Transverse colon (tissue), 4 donors: ENCODE measurements around the gene P3H1. TPM values are rescaled to one million over a fixed set of nuclear protein-coding genes. Genes with fewer than 3 reads are reported as not detected.

Experiments
- DNase-seq: peaks from one replicate; pipeline ENCODE4 v3.0.0-alpha.2; 2019
- H3K27ac ChIP-seq, 4 donors: fragments of 200-600 bp; sonication (generic); 2 replicates each; pipeline ENCODE4 v1.5.1; 2016 to 2018; ENCODE audit warnings: inconsistent platforms in 4 of 4
- H3K27me3 ChIP-seq: fragments of 200-600 bp; sonication (generic); 2 replicates; pipeline ENCODE4 v1.5.1; 2017; ENCODE audit warnings: inconsistent platforms
- H3K36me3 ChIP-seq, 4 donors: fragments of 200-600 bp; sonication (generic); 2 replicates each; pipeline ENCODE4 v1.5.1; 2017 to 2019; ENCODE audit warnings: inconsistent platforms in 4 of 4
- H3K4me1 ChIP-seq, 4 donors: fragments of 200-600 bp; sonication (generic); 2 replicates each; pipeline ENCODE4 v1.5.1; 2017 to 2020; ENCODE audit warnings: inconsistent platforms in 4 of 4
- H3K4me3 ChIP-seq, 4 donors: fragments of 200-600 bp; sonication (generic); 1 replicate in 1 of 4; 2 replicates in 3 of 4; pipeline versions ENCODE4 v1.5.1 to v1.6.1; 2017 to 2019; ENCODE audit warnings: inconsistent platforms in 4 of 4
- H3K9me3 ChIP-seq, 2 donors: fragments of 200-600 bp; sonication (generic); 2 replicates each; pipeline ENCODE4 v1.5.1; 2017 to 2019; ENCODE audit warnings: inconsistent platforms in 2 of 2
- EP300 ChIP-seq: sonication (generic); formaldehyde crosslinking; IDR thresholded peaks from one replicate; pipeline ENCODE4 v1.6.1; 2017; ENCODE audit warnings: antibody characterized with exemption, low read depth
- POLR2A ChIP-seq: fragments of 450-650 bp; IDR thresholded peaks from one replicate; pipeline ENCODE4 v1.6.1; 2016; ENCODE audit warnings: antibody characterized with exemption, mild to moderate bottlenecking, moderate library complexity
- POLR2AphosphoS5 ChIP-seq, 3 donors: sonication (generic); formaldehyde crosslinking; IDR thresholded peaks; one replicate each; pipeline ENCODE4 v1.6.1; 2016; ENCODE audit warnings: antibody characterized with exemption in 3 of 3
- WGBS, 2 donors: methylation state at CpG; one replicate each; pipeline ENCODE4 v1.1.5; 2018; ENCODE audit warnings: low coverage in 1 of 2; 5-methylcytosine and 5-hydroxymethylcytosine counted together
- in situ Hi-C, 4 donors: fragments of 200-750 bp; cut with MboI; loops; one replicate each; pipeline versions ENCODE4 v1.15.0 to v1.15.1; 2017; ENCODE audit warnings: low sequenced_read_pairs in 3 of 4, low pct_ligation_motif_present in 1 of 4, low pct_unique_long_range_greater_than_20kb in 1 of 4
- intact Hi-C: fragments of 100-400 bp; cut with DNase I; formaldehyde crosslinking; loops from one replicate; pipeline ENCODE4 v1.15.1; 2023; ENCODE audit warnings: low total_unique reads
- total RNA-seq, 4 donors: library from RNA; depleted of rRNA; stranded (reverse); fragments of >200 nt; gene quantifications; one replicate each; pipeline ENCODE4 v1.1.0, GENCODE V29; 2016
- TF ChIP-seq, protein P1 (sequence below), 5 experiments: fragments of 200-600 bp in 3 of 5; fragments of 450-650 bp in 2 of 5; sonication (generic) in 3 of 5; IDR thresholded peaks; 1 replicate in 2 of 5; 2 replicates in 3 of 5; pipeline ENCODE4 v1.5.1; 2016 to 2017; ENCODE audit warnings: antibody characterized with exemption in 5 of 5, inconsistent platforms in 3 of 5, mild to moderate bottlenecking in 2 of 5, moderate library complexity in 1 of 5

P3H1 gene
- total RNA-seq, 4 donors from 2014 or later, result 8.7 to 37.2 (median 10.2) TPM

DNA sequence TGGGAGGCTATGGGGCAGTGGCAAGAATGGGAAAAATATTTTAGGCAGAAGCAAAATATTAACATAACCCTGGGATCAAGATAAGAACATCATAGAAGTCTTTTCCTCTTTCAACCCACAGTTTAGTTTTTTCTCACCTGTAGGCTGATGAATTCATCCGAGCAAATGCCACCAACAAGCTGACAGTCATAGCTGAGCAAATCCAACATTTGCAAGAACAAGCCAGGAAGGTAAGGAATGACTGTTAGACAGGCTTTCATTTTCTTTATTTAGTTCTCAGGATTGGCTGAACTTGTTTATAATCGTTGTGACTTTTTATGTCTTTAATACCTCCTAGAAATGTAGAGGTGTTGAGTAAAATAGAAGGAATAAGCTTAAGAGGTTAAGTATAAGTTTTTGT, 6.6 kb upstream of the P3H1 start:
- Histone ChIP-seq H3K27me3 (no peaks in the 10 kb centered on the region), H3K9me3 (no peaks in the 10 kb centered on the region), H3K27ac (no peak overlapping the region), H3K4me3 (no peak overlapping the region), H3K4me1 (peaks cover 0 to 16% (median 4%) of the 10 kb centered on the region in 4 donors), H3K36me3 (peaks cover 0 to 36% (median 16%) of the 10 kb centered on the region in 4 donors)
- WGBS, 2 donors, result 45 to 48% methylated on average over 2 of the region's 2 CpGs
- in situ Hi-C loops, result loop anchor here in 3 of 4 donors (10.0 to 25.0 kb wide), 2 partner anchors 301 to 436 kb away; partner anchors contain the start of gene FOXJ3 (in 2 of the 3)
- no peak for TF ChIP-seq POLR2AphosphoS5 (IDR thresholded peaks at IDR 0.05)
- TF ChIP-seq, protein P1, sequence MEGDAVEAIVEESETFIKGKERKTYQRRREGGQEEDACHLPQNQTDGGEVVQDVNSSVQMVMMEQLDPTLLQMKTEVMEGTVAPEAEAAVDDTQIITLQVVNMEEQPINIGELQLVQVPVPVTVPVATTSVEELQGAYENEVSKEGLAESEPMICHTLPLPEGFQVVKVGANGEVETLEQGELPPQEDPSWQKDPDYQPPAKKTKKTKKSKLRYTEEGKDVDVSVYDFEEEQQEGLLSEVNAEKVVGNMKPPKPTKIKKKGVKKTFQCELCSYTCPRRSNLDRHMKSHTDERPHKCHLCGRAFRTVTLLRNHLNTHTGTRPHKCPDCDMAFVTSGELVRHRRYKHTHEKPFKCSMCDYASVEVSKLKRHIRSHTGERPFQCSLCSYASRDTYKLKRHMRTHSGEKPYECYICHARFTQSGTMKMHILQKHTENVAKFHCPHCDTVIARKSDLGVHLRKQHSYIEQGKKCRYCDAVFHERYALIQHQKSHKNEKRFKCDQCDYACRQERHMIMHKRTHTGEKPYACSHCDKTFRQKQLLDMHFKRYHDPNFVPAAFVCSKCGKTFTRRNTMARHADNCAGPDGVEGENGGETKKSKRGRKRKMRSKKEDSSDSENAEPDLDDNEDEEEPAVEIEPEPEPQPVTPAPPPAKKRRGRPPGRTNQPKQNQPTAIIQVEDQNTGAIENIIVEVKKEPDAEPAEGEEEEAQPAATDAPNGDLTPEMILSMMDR (IDR thresholded peaks at IDR 0.05), result no peak
- TF ChIP-seq POLR2A, result no peak
- no peak for DNase-seq
- intact Hi-C loops, result loop anchor here (10.0 kb wide), 1 partner anchor 71 kb away; the partner anchor contains the start of gene ZNF691

DNA sequence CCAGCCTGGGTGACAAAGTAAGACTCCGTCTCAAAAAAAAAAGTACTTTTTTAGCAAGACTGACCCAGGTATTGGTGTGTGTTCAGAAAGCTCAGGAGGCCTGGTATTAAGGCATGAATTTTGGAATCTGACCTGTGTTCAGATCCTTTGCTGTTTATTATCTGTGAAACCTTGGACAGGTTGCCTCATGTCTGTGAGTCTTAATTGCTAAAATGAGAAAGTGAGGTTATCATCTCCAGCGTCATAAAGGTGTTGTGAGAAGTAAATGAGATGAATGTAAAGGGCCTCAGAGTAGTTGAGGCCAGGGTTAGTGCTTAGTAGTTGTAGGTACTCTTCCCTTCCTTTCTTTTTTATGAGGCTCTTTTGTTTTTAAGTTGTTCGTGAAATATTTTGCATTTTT, 3.0 kb upstream of the P3H1 start:
- Histone ChIP-seq H3K4me1 (peaks cover 15 to 35% (median 16%) of the 10 kb centered on the region in 4 donors), H3K36me3 (peaks cover 0 to 11% (median 3%) of the 10 kb centered on the region in 4 donors), H3K4me3 (no peak overlapping the region), H3K27ac (no peak overlapping the region), H3K27me3 (no peaks in the 10 kb centered on the region), H3K9me3 (no peaks in the 10 kb centered on the region)
- in situ Hi-C loops, result loop anchor here (10.0 to 25.0 kb wide), 3 partner anchors 305 to 435 kb away; partner anchors contain the start of gene FOXJ3 (in 3 of the 4)
- WGBS, 2 donors, result 94 to 97% methylated on average over 2 to 3 of the region's 3 CpGs
- TF ChIP-seq, protein P1 (IDR thresholded peaks at IDR 0.05), result no peak
- TF ChIP-seq POLR2AphosphoS5 (IDR thresholded peaks at IDR 0.05), result no peak
- TF ChIP-seq POLR2A, result no peak
- TF ChIP-seq EP300, result no peak
- DNase-seq, result no peak
- intact Hi-C loops, result loop anchor here (10.0 kb wide), 2 partner anchors 75 to 435 kb away; partner anchors contain the start of genes FOXJ3 and ZNF691

DNA sequence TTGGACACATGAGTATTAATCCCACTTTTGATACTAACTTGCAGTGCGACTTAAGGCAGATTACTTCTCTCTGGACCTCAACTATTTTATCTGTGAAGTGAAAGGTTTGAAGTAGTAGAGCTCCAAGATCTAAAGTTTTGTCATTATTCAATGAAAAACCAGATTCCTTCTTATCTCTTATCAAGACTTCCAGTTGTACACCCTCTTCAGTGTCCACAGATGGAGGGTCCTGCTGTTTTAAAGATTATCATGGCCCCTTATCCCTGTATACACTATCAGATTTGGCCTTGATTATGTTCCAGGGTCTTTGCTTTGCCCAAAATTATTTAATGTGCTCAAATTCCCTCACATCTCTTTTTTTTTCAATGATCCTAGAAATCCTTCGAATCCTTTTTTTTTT, 1.3 kb upstream of the P3H1 start:
- WGBS, 2 donors, result 80 to 95% methylated on average over 2 of the region's 2 CpGs
- Histone ChIP-seq H3K36me3 (no peaks in the 10 kb centered on the region), H3K4me3 (peak overlapping the region; percentile 90 to 99 (median 94)), H3K27ac (peak overlapping the region in 2 of 4 donors; percentile 93 to 94), H3K4me1 (peaks cover 15 to 41% (median 19%) of the 10 kb centered on the region in 4 donors), H3K27me3 (no peaks in the 10 kb centered on the region), H3K9me3 (no peaks in the 10 kb centered on the region)
- in situ Hi-C loops, result loop anchor here in 3 of 4 donors (10.0 to 25.0 kb wide), 2 partner anchors 431 to 433 kb away; partner anchors contain the start of gene FOXJ3 (in 3 of the 3)
- TF ChIP-seq, protein P1 (IDR thresholded peaks at IDR 0.05), result no peak
- TF ChIP-seq EP300 (no peak), POLR2A (no peak), POLR2AphosphoS5 (IDR thresholded peaks at IDR 0.05) (no peak)
- no peak for DNase-seq
- intact Hi-C loops, result loop anchor here (10.0 kb wide), 1 partner anchor 433 kb away; the partner anchor contains the start of gene FOXJ3

DNA sequence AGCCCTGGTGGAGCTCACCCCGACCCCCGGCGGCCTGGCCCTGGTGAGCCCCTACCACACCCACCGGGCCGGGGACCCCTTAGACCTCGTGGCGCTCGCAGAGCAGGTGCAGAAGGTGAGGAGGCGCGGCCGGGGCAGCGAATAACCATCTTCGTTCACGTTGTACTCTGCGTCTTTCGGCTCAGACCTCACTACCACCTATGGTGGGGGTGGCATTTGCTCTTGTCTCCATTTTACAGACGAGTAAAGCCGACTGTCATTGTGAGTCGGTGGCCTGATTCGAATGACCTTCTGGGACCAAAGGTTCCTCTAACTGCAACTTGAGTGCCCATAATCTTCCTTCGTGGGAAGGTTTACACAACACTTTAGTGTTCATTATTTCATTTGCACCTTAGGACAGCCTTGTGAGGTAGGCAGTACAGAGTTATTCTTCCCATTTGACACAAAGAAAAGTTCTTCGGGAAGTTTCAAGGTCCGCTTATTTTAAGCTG, 727 bp upstream of the P3H1 start:
- WGBS, 2 donors, result 1 to 9% methylated on average over 6 to 23 of the region's 23 CpGs
- intact Hi-C loops (loop anchor here (10.0 kb wide), 1 partner anchor 433 kb away; the partner anchor contains the start of gene FOXJ3), in situ Hi-C loops (loop anchor here in 3 of 4 donors (10.0 to 25.0 kb wide), 2 partner anchors 430 to 433 kb away; partner anchors contain the start of gene FOXJ3 (in 3 of the 3))
- TF ChIP-seq, protein P1 (IDR thresholded peaks at IDR 0.05), result no peak
- TF ChIP-seq POLR2A, result no peak
- no peak for TF ChIP-seq POLR2AphosphoS5 (IDR thresholded peaks at IDR 0.05)
- no peak for TF ChIP-seq EP300
- DNase-seq, result no peak
- H3K9me3 ChIP-seq, result no peaks in the 10 kb centered on the region
- peaks cover 15 to 41% (median 19%) of the 10 kb centered on the region in 4 donors for H3K4me1 ChIP-seq
- no peaks in the 10 kb centered on the region for H3K36me3 ChIP-seq
- peak overlapping the region; percentile 92 to 95 (median 94) for H3K27ac ChIP-seq
- no peaks in the 10 kb centered on the region for H3K27me3 ChIP-seq
- peak overlapping the region; percentile 90 to 99 (median 94) for H3K4me3 ChIP-seq
